HG02938 (cell line): ENCODE data around the gene ADGRL1.
"Not testable (repeated sequence)": the region's sequence is repeated elsewhere in the genome, so short reads cannot be mapped to it uniquely, and the experiment has no call there.

Source experiments
- ATAC-seq: cut with Tn5 transposase; IDR thresholded peaks from one replicate; pipeline ENCODE4 v1.9.1; 2021; ENCODE audit warnings: mild to moderate bottlenecking, moderate library complexity; ENCODE audit not compliant: unreplicated experiment

The ADGRL1 gene

DNA sequence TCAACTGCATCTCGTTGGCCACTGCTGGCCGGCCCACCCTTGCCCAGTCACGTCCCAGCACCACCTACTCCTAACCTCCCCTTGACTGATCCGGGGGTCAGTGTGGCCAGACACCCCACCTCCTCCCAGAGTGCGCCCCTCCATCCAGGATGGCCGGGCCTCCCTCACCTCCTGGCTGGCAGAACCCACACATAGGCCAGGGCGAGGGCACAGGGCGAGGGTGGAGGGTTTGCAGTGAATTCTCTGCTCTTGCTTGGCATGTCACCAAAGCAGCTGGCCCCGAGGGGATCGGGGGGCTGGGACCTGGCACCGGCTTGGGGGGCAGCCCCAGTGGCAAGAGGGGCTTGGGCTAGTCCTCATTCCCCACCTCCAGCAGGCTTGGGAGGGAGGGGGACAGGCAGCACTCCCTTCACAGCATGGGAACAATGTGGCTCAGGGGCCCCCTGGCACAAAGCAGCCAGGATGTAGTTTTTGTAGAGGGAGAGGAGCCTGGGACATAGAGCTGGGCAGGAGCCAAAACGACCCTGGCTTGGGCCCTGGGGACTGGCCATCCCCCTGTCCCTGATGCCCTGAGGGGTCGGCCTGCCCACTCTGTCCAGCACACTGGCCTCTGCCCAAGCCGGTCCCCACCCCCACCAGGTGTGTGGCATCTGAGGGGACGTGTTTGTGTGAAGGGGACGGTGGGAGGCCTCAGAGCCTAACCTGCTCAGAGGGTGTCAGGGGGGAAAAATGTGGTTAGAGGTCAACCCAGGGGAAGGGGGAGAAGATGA lies 41.1 kb downstream of the ADGRL1 start:
- ATAC-seq, result no peak

DNA sequence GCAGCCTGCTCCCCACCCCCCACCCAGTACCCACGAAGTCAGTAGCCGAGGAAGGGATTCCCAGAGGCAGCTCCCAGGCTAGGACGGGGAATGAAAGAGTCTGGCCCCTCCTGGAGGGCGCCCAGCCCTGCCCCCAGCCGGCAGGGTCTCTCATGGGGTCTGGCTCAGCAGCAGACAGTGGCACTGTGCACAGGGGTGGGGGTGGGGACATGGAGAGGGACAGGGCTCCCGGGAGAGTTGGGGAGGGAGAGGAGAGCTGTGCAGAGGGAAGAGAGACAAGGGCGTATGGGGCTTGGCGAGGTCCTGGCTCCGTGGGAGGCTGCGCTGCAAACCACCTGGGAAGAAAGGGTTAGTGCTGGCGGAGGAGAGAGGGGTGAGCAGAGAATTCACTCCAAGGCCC lies 41.9 kb downstream of the ADGRL1 start:
- no peak for ATAC-seq

DNA sequence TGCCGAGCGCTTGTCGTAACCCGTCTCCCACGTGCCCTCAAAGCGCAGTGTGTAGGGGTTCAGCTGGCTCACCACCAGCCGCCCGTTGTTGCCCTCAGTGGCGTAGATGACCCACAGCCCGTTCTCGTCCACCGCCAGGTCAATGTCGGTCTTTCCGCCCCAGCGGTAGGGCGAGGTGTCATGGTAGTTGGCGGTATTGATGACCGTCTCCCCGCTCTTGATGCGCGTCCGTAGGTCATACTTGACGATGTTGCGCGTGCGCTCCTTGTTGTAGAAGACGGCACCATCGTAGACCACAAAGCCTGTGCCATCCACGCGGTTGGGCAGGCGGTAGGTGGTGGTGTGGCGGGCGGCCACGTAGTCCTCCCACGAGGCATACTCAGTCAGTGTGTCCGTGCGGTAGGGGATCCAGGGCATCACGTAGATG lies 43.1 kb downstream of the ADGRL1 start:
- no peak for ATAC-seq

DNA sequence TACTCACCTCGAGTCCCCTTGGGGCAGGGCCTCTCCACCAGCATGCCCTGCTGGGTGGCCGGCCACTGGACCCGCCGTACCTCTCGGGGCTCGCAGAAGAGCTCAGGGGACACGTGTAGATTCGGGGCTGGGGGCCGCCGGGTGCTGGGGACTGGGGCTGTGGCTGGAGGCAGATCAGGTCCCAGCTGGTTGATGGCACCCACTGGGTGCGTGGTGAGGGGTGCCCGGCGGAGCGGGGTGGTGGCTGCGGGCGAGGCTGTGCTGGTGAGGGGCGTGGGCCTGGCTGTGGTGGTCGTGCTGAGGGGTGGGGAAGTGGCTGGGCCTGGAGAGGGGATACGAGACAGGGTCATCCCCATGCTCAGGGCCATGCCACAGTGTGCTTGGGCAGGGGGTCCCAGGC lies 44.7 kb downstream of the ADGRL1 start:
- ATAC-seq, result no peak

DNA sequence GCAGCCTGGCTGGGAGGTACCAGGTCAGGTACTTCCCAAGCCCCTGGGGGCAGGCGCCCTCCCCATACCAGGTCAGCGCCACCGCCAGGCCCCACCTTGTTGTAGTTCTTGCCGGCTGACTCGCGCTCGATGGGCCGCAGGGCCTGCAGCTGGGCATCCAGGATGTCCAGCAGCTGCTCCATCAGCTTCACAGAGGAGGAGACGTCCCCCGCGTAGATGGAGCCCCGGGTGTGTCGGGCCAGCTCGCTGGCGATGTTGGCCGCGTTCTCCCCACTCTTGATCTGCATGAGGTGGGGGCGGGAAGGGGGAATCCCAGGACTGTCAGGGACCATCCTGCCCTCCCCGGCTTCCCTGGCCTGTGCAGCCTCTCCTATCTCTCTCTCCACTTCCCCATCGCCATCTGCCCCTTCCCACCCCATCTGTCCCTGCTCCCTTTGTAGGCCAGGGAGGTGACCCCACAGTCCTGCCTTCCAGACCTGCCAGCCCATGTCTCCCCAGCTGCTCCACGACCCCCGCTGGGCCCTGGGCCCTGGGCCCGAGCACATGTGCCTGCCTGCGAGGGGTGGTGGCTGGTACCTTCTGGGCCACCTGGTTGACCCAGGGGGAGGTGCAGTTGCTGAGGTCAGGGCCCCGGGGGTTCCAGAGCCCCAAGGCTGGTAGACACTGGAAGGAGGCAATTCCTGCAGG lies 45.8 kb downstream of the ADGRL1 start:
- ATAC-seq, result no peak

DNA sequence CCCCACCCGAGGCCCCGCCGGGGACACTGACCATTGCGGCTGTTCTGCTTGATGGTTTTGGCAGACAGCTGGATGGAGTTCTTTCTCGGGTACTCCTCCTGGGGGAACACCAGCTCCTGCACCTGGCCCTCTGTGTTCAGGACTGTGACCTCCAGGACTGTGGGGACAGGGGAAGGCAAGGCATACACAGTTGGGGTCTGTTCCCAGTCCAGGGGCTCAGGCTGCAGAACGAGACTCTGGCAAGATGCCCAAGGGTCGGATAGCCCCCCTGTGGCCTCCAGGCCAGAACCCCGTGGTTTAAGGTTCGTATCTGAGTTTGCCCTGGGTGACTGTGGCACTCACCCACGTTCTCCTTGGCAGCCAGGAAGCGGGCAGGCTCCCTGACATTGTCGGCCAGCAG lies 46.9 kb downstream of the ADGRL1 start:
- no peak for ATAC-seq

DNA sequence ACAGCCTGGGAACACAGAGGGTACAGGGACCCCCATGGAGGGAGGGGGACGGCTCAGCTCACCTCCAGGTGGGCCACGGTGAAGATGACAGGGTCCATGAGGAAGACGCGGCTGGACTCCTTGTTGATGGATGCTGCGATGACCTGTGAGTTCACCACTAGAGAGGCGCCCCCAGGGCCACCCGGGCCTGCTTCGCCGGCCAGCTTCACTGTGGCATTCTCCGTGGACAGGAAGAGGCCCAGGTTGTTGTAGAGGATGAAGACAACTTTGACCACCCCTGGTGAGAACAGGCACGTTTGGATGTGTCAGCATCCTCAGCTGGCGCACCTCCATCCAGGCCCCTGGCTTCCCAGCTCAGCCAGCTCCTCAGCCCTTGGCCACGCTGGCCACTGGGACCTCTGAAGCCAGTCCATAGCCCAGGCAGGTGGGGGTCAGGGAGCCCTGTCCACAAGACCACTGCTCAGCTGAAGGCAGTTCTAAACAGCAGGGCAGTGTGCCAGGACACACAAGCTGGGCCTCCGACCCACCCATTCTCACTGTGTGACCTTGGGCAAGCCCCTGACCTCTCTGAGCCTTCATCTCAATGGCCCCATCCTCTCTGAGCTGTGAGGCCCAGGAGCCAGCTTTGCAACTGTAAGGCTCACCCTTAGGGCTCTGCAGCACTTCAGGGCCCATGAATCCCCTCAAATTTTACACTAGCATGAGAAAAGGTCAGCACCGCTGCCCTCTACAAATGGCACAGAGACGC lies 47.5 kb downstream of the ADGRL1 start:
- ATAC-seq, result no peak

DNA sequence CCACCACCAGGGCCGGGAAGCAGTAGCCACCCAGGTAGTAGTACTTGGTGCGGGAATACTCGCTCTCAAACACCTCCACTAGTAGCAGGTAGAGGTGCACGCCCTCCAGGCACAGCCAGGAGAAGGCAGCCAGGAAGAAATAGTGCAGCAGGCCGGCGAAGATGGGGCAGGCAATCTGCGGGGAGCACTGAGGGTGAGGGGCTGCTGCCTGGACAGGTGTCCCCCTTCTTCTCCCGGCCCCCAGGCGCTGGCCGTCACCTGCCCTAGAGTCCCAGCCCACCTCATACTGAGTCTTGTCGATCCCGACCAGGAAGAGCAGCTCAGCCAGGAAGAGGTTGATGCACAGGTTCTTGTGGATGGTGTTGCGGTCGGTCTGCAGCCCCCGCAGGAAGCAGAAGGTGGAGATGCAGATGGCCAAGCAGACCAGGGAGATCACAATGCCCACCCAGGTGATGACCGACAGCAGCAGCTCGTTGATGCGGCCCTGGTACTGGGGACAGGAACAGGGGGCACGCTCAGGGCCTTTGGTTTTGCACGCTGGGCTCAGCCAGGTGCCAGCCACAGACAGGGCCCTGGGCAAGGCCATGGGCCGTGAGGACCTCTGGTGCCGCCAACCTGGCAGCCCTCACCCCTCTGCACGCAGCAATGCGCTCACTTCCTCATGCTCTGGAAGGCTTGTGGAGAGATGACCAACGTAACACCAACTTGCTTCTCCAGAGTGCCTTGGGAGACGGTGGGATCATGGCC lies 48.8 kb downstream of the ADGRL1 start:
- no peak for ATAC-seq

DNA sequence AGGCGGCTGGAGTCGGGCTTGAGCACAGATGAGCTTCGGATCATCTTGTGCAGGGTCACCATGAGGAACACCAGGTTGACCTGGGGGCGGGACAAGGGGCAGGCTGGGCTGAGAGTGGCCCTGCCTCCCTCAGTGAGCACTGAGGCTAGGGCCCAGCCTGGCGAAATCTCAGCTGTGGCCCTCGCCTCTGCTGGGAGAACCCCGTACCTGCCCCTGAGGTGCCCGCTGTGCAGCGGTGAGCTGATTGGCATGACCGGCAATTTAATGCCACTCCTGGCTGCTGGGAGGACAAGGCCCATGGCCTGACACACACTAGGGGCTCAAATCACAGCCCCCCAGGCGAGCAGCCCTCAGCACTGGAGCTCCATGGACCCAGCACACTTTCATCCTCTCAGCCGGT lies 49.8 kb downstream of the ADGRL1 start:
- ATAC-seq, result no peak

DNA sequence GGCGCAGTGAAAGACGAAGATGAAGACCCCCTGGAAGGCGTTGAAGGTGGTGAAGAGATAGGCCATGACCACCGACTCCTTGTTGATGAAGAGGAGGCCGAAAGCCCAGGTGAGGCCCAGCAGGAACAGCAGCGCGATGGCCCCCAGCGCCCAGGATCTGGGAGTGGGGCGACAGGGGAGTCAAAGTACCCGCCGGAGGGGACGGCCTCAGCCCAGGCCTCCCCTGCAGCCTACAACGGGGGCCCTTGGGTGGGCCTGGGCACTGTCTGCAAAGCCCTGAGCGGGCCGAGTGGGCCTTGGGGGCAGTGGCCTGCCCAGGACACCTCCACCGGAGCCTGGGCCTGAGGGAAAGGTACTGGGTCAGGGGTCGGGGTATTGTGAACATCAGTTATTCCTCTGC lies 50.6 kb downstream of the ADGRL1 start:
- no peak for ATAC-seq

DNA sequence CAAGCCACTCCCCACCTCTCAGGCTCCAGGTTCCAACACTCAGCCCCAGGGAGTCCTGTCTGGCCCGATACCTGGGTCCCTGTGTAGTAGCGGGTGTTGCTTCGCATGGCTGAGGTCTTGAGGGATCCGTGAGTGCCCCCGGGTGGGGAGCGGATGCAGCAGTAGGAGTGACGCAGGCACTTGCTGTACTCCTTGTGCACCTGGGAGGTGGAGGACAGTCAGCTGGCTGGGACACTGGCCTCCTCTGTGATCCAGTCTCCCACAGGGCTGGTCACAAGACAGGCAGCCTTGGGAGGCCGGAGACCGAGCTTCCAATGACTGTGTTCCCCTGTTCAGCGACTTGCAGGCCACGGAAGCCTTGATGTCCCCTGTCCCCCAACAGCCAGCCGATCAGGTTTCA lies 53.3 kb downstream of the ADGRL1 start:
- ATAC-seq, result no peak

DNA sequence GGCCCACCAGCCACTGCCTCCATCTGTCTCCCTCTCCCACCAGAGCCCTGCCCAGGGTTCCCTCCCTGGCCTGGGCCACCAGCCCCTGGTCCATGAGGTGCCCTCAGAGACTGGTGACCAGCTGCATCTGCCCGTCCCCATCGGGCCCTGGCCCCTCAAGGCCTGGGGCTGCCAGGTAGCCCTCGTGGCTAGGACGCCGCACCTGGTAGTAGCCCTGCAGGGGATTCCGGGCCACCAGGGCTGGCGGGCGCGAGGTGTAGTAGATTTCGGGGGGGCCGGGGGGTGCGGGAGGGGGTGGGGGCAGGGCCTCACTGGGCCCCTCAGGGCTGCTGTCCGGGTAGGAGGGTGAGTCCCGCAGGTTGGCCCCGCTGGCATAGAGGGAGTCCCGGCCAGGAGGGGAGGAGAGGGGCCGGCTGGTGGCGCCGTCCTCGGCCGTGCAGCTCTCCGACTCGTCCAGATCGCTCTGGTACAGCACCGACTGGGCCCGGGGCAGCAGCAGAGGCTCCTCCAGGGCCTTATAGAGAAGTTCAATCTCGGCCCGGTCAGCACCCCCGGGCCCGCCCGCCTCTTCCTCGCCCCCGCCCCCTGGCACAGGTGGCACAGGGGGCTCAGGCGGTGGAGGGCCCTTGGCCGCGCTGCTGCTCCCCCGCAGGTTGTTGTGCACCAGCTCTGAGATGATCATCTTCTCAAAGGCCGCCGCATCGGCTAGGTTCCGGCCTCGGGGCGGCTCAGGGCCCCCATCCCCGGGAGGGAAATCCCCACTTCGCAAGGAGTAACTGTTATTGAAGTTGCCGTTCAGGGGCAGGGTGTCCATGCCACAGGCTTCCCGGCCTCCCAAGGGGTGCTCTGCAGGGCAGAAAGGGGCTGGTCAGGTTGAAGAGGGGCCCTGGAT lies 55.0 kb downstream of the ADGRL1 start:
- ATAC-seq, result no peak

DNA sequence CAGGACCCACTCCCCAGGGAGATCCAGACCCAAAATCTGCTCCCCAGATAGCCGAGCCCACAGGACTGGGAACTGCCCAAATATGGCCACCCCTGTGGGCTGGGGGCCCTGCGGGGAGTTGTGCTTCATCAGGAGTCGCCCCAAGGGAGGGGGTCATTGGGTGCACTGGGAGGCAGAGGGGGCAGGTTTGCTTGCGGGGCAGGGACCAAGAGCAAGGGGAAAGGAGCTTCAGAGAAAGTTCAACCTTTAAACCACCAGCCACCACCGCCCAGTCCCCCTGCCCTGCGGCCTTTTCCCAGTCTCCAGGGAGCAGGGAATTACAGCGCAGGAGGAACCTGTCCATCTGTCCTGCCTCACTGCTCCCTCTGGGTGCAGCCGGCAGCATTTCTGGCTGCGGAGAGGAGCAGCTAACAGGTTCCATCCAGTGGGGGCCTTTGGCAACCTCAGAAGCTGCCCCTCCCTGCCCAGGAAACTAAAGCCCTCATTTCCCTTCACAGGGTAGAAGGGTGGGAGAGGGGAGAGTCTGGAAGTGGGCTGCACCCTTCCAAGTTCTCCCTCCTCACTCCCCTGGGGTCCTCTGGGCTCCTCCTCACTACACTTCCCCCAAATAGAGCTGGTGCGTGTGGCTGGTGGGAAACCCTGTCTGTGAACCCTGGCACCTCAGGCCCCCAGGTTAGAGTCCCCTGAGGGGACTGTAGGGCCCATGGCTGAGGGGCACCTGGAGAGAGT lies 55.8 kb downstream of the ADGRL1 start:
- no peak for ATAC-seq

DNA sequence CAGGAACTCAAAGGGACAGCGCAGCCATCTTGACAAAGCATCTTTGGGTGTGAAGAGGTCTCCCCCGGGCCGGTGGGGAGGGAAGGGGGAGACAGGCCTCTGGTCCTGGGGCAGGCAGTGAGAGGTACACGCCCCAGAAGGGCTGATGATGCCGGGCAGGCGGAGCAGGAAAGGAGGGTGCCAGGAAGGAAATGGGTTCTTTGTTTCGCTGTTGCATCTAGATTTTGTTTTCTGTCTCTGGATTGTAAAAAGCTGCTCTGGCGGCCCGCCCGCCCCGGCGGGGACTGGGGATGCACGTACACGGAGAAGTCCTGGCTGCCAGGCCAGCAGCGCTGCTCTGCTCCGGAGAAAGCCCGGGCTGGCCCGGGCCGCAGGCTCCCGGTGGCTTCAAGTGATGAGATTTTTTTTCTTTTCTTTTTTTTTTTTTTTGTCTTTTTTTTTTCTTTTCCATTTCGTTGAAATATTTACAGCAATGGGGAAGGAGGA lies 56.4 kb downstream of the ADGRL1 start:
- no peak for ATAC-seq

DNA sequence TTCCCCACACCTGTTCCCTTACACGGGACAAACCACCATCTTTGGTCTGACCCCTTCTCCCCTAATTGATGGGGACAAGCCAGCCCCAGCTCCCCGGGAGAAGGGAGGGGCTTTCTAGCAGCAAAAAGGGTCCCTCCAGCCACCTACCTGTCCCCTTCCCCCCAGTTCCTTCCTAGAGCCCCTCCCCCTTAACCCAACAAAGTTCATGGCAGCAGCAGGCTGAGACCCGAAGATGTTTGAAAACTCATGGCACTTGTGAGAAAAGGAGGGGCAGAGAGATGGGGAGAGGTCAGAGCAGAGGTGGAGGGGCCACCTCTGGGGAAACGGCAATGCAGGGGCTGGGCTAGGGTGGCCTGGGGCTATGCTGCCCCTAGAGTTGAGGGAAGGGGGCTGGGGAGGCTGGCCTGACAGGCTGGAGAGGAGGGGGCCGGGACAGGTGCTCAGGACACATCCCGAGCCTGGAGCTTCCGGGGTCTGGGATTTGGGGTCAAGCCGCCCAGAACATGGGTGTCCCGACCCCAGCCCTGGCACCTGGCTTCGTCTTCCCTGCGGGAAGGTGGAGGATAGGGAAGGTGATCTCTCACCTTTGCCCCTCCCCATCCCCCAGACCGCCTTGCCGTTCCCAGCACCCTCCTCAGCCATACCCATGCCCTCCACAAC lies 57.1 kb downstream of the ADGRL1 start:
- no peak for ATAC-seq

DNA sequence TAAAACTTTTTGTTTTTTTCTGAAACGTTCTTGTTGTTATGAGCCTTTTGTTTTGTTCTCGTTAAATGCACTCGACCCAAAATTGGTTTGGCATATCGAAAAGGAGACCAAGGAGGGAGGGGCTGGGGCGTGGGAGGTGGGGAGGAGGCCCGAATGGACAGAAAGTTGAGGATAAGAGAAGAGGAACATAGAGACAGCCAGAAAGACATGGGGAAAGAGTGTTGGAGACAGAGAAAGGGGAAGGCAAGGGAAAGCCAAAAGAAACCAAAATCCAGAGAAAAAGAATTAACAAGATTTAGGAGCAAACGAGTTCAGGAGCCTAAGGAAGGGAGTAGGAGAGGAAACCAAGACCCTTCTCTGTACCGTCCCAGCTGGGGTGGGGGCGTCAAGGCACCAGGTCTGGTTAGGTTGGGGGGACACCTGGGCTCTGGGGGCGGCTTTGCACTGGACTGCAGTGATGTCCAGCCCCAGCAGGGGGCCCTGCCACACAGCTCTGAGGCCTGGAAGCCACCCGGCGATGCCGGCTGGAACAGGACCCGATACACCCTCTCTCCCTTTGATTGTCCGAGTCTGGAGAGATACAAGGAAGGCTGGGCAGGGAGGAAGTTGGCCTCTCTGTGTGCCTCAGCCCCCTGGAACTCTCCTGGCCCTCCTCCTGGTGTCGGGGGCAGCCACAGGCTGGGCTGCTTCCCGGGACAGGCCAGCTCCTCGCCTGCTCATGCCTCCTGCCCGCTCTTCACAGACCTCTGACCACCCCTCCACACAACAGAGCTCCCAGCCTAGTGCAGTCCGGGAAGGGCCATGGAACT lies 58.0 kb downstream of the ADGRL1 start:
- no peak for ATAC-seq

DNA sequence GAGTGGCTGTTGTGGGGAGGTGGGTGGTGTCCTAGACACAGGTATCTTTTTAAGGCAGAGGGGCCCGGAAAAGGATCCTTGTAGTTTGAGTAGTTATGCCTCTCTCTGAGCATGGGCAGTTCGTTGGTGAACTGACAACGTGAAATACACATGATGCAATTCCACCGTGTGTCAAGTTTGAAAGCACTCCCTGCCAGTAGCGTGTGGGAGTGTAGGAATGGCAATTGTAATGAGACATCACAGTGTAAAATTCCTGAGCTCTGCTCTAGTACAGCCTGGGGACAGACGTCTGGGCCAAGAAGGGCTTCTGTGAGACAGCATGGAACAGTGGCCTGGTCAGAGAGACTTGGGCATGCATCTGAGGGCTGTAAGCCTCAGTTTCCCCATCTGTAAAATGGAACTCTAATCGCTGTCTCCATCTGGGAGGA lies 59.2 kb downstream of the ADGRL1 start:
- ATAC-seq, result no peak

DNA sequence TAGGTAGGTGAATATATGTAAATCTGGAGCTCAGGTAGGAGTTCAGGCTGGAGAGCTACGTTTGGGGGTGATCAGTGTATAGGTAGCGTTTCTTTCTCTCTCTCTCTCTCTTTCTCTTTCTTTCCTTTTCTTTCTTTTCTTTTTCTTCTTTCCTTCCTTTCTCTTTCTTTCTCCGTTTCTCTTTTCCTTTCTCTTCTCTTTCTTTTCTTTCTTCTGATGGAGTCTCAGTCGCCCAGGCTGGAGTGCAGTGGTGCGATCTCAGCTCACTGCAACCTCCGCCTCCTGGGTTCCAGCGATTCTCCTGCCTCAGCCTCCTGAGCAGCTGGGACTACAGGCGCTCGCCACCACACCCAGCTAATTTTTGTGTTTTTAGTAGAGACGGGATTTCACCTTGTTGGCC lies 59.8 kb downstream of the ADGRL1 start:
- ATAC-seq, result not testable (repeated sequence)
